Osteoblast (primary cell): Measurements from ENCODE around the gene MBD5. TPM values are rescaled to one million over a fixed set of nuclear protein-coding genes. Genes with fewer than 3 reads are reported as not detected.
A peak's percentile ranks its signal among the peaks of the same experiment; 100 is the strongest.

Experiments
- DNase-seq: peaks from one replicate; pipeline ENCODE4 v3.0.0; 2011; ENCODE audit warnings: low spot score, mixed read lengths; ENCODE audit not compliant: insufficient read length; ENCODE audit errors: missing footprints
- H2AFZ ChIP-seq: 2 replicates; pipeline ENCODE4 v1.6.0; 2011; ENCODE audit warnings: mild to moderate bottlenecking, low read length
- H3K27ac ChIP-seq: 2 replicates; pipeline ENCODE4 v1.5.1; 2011; ENCODE audit warnings: mild to moderate bottlenecking, low read depth, low read length, moderate library complexity
- H3K27me3 ChIP-seq: 2 replicates; pipeline ENCODE4 v1.6.0; 2012; ENCODE audit warnings: mild to moderate bottlenecking, control low read depth, inconsistent platforms, low read length, moderate library complexity; ENCODE audit not compliant: insufficient read depth
- H3K36me3 ChIP-seq: 2 replicates; pipeline ENCODE4 v1.5.1; 2011; ENCODE audit warnings: mild to moderate bottlenecking, low read length, control low read depth, moderate library complexity; ENCODE audit not compliant: insufficient read depth
- H3K4me1 ChIP-seq: 2 replicates; pipeline ENCODE4 v1.5.1; 2011; ENCODE audit warnings: mild to moderate bottlenecking, low read length, control low read depth, moderate library complexity; ENCODE audit not compliant: insufficient read depth
- H3K4me2 ChIP-seq: 2 replicates; pipeline ENCODE4 v1.6.0; 2011; ENCODE audit warnings: mild to moderate bottlenecking, low read length; ENCODE audit not compliant: insufficient read depth
- H3K4me3 ChIP-seq: fragments of 200-600 bp; sonication (generic); 3 replicates; pipeline ENCODE4 v1.5.1; 2012; ENCODE audit warnings: mild to moderate bottlenecking, low read length, inconsistent platforms; ENCODE audit not compliant: insufficient read depth
- H3K79me2 ChIP-seq: 2 replicates; pipeline ENCODE4 v1.6.0; 2012; ENCODE audit warnings: mild to moderate bottlenecking, low read length, control low read depth, inconsistent platforms; ENCODE audit not compliant: insufficient read depth
- H3K9me3 ChIP-seq: 2 replicates; pipeline ENCODE4 v1.5.1; 2011; ENCODE audit warnings: low read depth, low read length, control low read depth
- H4K20me1 ChIP-seq: 2 replicates; pipeline ENCODE4 v1.6.0; 2012; ENCODE audit warnings: mild to moderate bottlenecking, low read length, control low read depth; ENCODE audit not compliant: insufficient read depth
- total RNA-seq: library from RNA; depleted of rRNA; stranded (reverse); fragments of >200 nt; gene quantifications from 2 replicates; pipeline ENCODE4 v1.2.3, GENCODE V29; 2012
- TF ChIP-seq, protein P1 (sequence below): IDR thresholded peaks from 2 replicates; pipeline ENCODE4 v1.5.1; 2011; ENCODE audit warnings: mild to moderate bottlenecking, low read depth, low read length, moderate library complexity; ENCODE audit errors: extremely low read depth

The MBD5 gene
- total RNA-seq, 1 donor, result 22.4 TPM

DNA sequence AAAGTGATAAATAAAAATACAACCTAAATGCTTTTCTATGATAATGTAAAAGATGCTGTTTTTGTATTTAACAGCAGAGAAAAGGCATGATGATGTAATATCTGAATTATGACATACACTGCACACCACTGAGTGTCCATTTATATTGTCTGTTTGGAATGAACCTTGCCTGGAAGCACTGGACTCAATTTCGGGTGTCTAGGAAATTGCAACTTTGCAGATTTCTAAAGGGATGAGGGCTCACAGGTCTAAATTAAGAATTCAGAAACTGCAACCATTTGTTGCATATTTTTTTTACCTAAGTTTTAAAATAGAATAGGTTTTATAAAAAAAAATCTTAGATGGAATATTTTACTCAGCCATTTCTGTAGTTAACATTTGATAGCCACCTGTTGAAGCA, 492.5 kb downstream of the MBD5 start:
- Histone ChIP-seq H3K9me3 (no peaks in the 10 kb centered on the region), H3K79me2 (no peaks in the 10 kb centered on the region), H4K20me1 (no peaks in the 10 kb centered on the region), H3K27me3 (no peaks in the 10 kb centered on the region), H3K27ac (no peak overlapping the region), H2AFZ (no peak overlapping the region), H3K4me1 (peaks cover 7% of the 10 kb centered on the region), H3K4me3 (no peak overlapping the region), H3K36me3 (no peaks in the 10 kb centered on the region), H3K4me2 (no peak overlapping the region)
- DNase-seq, result no peak
- TF ChIP-seq, protein P1, sequence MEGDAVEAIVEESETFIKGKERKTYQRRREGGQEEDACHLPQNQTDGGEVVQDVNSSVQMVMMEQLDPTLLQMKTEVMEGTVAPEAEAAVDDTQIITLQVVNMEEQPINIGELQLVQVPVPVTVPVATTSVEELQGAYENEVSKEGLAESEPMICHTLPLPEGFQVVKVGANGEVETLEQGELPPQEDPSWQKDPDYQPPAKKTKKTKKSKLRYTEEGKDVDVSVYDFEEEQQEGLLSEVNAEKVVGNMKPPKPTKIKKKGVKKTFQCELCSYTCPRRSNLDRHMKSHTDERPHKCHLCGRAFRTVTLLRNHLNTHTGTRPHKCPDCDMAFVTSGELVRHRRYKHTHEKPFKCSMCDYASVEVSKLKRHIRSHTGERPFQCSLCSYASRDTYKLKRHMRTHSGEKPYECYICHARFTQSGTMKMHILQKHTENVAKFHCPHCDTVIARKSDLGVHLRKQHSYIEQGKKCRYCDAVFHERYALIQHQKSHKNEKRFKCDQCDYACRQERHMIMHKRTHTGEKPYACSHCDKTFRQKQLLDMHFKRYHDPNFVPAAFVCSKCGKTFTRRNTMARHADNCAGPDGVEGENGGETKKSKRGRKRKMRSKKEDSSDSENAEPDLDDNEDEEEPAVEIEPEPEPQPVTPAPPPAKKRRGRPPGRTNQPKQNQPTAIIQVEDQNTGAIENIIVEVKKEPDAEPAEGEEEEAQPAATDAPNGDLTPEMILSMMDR, result no peak

DNA sequence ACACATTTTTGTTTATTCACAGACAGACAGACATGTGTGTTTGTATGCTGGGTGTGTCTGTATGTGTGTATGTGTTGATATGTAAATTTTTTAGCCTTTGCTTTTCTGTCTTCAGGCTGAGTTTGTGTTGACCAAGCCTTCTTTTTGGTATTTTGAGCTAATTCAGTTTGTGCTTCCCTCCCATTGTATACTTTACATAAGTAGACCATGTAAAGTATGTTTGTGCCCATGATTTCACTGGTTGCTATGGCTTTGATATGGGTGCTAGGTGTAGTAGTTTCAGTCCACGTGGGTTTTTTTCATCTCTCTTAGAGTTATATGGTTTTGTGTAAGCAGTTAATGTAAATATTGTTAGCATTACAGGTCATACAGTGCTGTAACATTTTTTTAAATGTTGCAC, 494.2 kb downstream of the MBD5 start:
- no peak overlapping the region for H3K27ac ChIP-seq
- H3K36me3 ChIP-seq, result no peaks in the 10 kb centered on the region
- TF ChIP-seq, protein P1, result no peak
- no peaks in the 10 kb centered on the region for H3K9me3 ChIP-seq
- H3K4me2 ChIP-seq, result no peak overlapping the region
- H3K79me2 ChIP-seq, result no peaks in the 10 kb centered on the region
- no peak overlapping the region for H2AFZ ChIP-seq
- H3K27me3 ChIP-seq, result no peaks in the 10 kb centered on the region
- no peak for DNase-seq
- H4K20me1 ChIP-seq, result no peaks in the 10 kb centered on the region
- H3K4me1 ChIP-seq, result no peaks in the 10 kb centered on the region
- no peak overlapping the region for H3K4me3 ChIP-seq

DNA sequence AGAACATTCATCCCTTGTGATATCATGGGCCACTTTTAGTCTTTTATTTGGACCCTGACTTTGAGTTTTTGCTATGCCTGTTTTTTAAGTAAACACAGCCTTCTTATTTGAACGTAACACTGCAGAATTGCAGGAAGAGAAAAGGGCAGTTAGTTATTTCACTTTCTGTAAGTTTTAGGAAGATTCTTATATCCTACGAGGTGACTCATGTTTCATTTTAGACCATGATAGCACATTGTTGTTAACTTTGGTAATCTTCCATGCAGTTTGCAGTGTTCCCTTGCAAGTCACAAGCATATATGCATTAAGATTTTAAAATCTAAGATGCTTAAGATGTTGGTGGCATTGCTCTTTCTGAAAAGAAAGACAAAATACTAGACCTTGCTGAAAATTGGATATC, 495.1 kb downstream of the MBD5 start:
- H3K4me1 ChIP-seq, result no peaks in the 10 kb centered on the region
- H3K9me3 ChIP-seq, result no peaks in the 10 kb centered on the region
- H3K36me3 ChIP-seq, result no peaks in the 10 kb centered on the region
- H3K4me2 ChIP-seq, result peak overlapping the region; percentile 55
- TF ChIP-seq, protein P1, result no peak
- no peaks in the 10 kb centered on the region for H3K79me2 ChIP-seq
- H3K4me3 ChIP-seq, result no peak overlapping the region
- no peaks in the 10 kb centered on the region for H4K20me1 ChIP-seq
- H3K27me3 ChIP-seq, result no peaks in the 10 kb centered on the region
- no peak overlapping the region for H2AFZ ChIP-seq
- no peak overlapping the region for H3K27ac ChIP-seq
- no peak for DNase-seq

DNA sequence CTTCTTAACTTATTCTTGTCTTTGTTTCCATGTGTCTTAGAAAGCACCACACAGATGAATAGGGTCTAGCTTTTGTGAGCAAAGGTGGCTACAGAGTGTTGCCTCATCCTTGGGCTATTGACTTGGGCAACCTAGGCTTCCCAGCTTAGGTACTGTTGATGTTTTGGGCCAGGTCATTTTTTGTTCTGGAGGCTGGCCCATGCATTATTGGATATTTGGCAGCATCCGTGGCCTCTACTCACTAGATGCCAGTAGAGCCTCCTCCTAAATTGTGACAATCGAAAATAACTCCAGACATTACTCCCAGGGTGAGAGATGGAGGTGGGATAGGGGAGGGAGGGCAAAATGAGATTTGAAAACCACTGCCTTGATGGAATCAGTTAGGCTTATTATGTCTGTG, 496.4 kb downstream of the MBD5 start:
- Histone ChIP-seq H2AFZ (no peak overlapping the region), H3K36me3 (no peaks in the 10 kb centered on the region), H4K20me1 (no peaks in the 10 kb centered on the region), H3K4me2 (no peak overlapping the region), H3K4me1 (no peaks in the 10 kb centered on the region), H3K79me2 (no peaks in the 10 kb centered on the region), H3K9me3 (no peaks in the 10 kb centered on the region), H3K27me3 (no peaks in the 10 kb centered on the region), H3K27ac (no peak overlapping the region), H3K4me3 (no peak overlapping the region)
- no peak for DNase-seq
- TF ChIP-seq, protein P1, result no peak
